ENCODE results near the gene CORO2B. TPM values are rescaled to one million over a fixed set of nuclear protein-coding genes. Genes with fewer than 3 reads are reported as not detected.

The CORO2B gene
- total and polyA plus RNA-seq, 2 experiments from 2014 or later = 1.6 to 4.6 TPM

- ATAC-seq = peak; percentile 33
- Mint-ChIP-seq H3K9me3 (no peaks in the 10 kb centered on the region), H3K4me1 (peaks cover 59% of the 10 kb centered on the region)
These were observed 416 bp upstream of the CORO2B start for GRCh38 chr15:68578175-68578979.

DNA sequence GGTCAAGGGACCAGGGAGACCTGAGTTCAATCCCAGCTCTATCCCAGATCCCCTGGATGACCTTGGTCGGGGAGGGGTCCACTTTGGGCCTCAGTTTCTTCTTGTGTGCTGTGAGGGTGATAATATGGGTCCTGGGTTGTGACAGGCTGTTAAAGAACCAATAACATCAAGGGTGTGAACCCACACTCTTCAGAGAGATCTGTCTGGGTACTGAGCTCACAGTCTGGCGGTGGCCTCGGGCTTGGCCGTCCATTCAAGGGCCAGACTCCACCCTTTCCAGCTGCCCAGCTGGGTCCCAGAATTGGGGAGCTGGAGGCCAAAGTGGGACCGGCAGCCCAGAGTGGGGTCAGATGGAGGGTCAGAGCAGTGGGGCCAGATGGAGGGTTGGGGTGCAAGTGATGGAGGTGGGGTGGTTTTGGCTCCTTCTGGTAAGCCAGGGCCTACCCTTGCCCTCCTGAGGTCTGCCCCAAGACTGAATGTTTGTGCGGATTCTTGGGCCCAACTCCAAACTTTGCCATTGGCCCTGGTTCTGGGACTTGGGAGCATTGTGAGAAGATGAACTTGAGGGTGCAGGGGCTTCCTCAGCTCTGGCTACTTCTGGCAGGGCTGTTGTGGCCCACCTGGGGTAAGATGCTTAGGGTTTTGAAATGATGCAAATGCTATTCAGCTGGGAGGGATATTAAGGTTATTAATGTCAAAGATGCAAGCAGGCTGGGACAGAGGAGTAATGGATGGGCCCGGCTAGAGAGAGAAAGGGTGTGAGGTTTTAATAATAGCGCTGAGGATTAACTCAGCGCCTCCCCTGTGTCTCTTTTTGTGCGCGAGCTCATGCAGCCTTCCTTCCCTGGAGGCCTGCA, 1.5 kb downstream of the CORO2B start:
- Mint-ChIP-seq H3K27ac (no peak overlapping the region), H3K27me3 (ENCODE audit: insufficient read depth, low read depth, poor library complexity) (peaks cover 40% of the 10 kb centered on the region), H3K4me1 (peaks cover 50% of the 10 kb centered on the region), H3K36me3 (ENCODE audit: low read depth) (no peaks in the 10 kb centered on the region; the same call in 2 of the 3 replicates), H3K4me3 (peak overlapping the region; percentile 72), H3K9me3 (no peaks in the 10 kb centered on the region)
- Histone ChIP-seq H3F3A (replicated peaks; ENCODE audit: low read depth) (0 out of 2 replicates have a peak, but pooled peaks cover 6% of the 10 kb centered on the region), H3K9me2 (ENCODE audit: insufficient read depth) (no peaks in the 10 kb centered on the region), H3K27ac (ENCODE audit: low read depth) (no peak overlapping the region), H2AFZ (peak overlapping the region; percentile 88; the same call in 1 of the 2 replicates), H3K4me2 (peak overlapping the region; percentile 78), H3K27me3 (ENCODE audit: insufficient read depth) (peaks cover 52% of the 10 kb centered on the region), H3K79me2 (replicated peaks; ENCODE audit: insufficient read depth) (no peaks in the 10 kb centered on the region), H3K4me1 (ENCODE audit: insufficient read depth) (peaks cover 26% of the 10 kb centered on the region; the same call in 1 of the 2 replicates), H3K4me3 (peak overlapping the region; percentile 84), H3K36me3 (ENCODE audit: insufficient read depth) (no peaks in the 10 kb centered on the region), H4K20me1 (replicated peaks; ENCODE audit: insufficient read depth) (no peaks in the 10 kb centered on the region)
- ATAC-seq = no peak
- DNase-seq (ENCODE audit: low spot score) = no peak
- TF ChIP-seq, protein P1, sequence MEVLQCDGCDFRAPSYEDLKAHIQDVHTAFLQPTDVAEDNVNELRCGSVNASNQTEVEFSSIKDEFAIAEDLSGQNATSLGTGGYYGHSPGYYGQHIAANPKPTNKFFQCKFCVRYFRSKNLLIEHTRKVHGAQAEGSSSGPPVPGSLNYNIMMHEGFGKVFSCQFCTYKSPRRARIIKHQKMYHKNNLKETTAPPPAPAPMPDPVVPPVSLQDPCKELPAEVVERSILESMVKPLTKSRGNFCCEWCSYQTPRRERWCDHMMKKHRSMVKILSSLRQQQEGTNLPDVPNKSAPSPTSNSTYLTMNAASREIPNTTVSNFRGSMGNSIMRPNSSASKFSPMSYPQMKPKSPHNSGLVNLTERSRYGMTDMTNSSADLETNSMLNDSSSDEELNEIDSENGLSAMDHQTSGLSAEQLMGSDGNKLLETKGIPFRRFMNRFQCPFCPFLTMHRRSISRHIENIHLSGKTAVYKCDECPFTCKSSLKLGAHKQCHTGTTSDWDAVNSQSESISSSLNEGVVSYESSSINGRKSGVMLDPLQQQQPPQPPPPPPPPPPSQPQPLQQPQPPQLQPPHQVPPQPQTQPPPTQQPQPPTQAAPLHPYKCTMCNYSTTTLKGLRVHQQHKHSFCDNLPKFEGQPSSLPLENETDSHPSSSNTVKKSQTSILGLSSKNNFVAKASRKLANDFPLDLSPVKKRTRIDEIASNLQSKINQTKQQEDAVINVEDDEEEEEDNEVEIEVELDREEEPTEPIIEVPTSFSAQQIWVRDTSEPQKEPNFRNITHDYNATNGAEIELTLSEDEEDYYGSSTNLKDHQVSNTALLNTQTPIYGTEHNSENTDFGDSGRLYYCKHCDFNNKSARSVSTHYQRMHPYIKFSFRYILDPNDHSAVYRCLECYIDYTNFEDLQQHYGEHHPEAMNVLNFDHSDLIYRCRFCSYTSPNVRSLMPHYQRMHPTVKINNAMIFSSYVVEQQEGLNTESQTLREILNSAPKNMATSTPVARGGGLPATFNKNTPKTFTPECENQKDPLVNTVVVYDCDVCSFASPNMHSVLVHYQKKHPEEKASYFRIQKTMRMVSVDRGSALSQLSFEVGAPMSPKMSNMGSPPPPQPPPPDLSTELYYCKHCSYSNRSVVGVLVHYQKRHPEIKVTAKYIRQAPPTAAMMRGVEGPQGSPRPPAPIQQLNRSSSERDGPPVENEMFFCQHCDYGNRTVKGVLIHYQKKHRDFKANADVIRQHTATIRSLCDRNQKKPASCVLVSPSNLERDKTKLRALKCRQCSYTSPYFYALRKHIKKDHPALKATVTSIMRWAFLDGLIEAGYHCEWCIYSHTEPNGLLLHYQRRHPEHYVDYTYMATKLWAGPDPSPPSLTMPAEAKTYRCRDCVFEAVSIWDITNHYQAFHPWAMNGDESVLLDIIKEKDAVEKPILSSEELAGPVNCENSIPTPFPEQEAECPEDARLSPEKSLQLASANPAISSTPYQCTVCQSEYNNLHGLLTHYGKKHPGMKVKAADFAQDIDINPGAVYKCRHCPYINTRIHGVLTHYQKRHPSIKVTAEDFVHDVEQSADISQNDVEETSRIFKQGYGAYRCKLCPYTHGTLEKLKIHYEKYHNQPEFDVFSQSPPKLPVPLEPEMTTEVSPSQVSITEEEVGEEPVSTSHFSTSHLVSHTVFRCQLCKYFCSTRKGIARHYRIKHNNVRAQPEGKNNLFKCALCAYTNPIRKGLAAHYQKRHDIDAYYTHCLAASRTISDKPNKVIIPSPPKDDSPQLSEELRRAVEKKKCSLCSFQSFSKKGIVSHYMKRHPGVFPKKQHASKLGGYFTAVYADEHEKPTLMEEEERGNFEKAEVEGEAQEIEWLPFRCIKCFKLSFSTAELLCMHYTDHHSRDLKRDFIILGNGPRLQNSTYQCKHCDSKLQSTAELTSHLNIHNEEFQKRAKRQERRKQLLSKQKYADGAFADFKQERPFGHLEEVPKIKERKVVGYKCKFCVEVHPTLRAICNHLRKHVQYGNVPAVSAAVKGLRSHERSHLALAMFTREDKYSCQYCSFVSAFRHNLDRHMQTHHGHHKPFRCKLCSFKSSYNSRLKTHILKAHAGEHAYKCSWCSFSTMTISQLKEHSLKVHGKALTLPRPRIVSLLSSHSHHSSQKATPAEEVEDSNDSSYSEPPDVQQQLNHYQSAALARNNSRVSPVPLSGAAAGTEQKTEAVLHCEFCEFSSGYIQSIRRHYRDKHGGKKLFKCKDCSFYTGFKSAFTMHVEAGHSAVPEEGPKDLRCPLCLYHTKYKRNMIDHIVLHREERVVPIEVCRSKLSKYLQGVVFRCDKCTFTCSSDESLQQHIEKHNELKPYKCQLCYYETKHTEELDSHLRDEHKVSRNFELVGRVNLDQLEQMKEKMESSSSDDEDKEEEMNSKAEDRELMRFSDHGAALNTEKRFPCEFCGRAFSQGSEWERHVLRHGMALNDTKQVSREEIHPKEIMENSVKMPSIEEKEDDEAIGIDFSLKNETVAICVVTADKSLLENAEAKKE (CRISPR knock-in tag; IDR thresholded peaks at IDR 0.05) = no peak
- TF ChIP-seq EZH2phosphoT487 (IDR thresholded peaks at IDR 0.05; ENCODE audit: unreplicated experiment) = no peak
- no peak for TF ChIP-seq STAT1 (IDR thresholded peaks at IDR 0.05; ENCODE audit: unreplicated experiment)
- no peak for TF ChIP-seq NANOG (IDR thresholded peaks at IDR 0.05; ENCODE audit: borderline replicate concordance)
- TF ChIP-seq, protein P2, sequence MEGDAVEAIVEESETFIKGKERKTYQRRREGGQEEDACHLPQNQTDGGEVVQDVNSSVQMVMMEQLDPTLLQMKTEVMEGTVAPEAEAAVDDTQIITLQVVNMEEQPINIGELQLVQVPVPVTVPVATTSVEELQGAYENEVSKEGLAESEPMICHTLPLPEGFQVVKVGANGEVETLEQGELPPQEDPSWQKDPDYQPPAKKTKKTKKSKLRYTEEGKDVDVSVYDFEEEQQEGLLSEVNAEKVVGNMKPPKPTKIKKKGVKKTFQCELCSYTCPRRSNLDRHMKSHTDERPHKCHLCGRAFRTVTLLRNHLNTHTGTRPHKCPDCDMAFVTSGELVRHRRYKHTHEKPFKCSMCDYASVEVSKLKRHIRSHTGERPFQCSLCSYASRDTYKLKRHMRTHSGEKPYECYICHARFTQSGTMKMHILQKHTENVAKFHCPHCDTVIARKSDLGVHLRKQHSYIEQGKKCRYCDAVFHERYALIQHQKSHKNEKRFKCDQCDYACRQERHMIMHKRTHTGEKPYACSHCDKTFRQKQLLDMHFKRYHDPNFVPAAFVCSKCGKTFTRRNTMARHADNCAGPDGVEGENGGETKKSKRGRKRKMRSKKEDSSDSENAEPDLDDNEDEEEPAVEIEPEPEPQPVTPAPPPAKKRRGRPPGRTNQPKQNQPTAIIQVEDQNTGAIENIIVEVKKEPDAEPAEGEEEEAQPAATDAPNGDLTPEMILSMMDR (conservative IDR thresholded peaks at IDR 0.05; ENCODE audit: low read depth in 2 of 2) = no peak

More at GRCh38 chr15:68578175-68578979, 416 bp upstream of the CORO2B start:
- Histone ChIP-seq H2AFZ (peak overlapping the region; percentile 94), H3K79me2 (replicated peaks; ENCODE audit: insufficient read depth) (no peaks in the 10 kb centered on the region), H3K36me3 (ENCODE audit: insufficient read depth) (no peaks in the 10 kb centered on the region), H3K9me2 (ENCODE audit: insufficient read depth) (no peaks in the 10 kb centered on the region), H3K27ac (ENCODE audit: low read depth) (no peak overlapping the region), H3K27me3 (ENCODE audit: insufficient read depth) (peaks cover 52% of the 10 kb centered on the region), H3K4me2 (peak overlapping the region; percentile 98), H4K20me1 (replicated peaks; ENCODE audit: insufficient read depth) (no peaks in the 10 kb centered on the region), H3F3A (replicated peaks; ENCODE audit: low read depth) (0 out of 2 replicates have a peak, but pooled peaks cover 6% of the 10 kb centered on the region), H3K4me1 (ENCODE audit: insufficient read depth) (peaks cover 33% of the 10 kb centered on the region; the same call in 1 of the 2 replicates), H3K4me3 (peak overlapping the region; percentile 84)
- H3K27me3 Mint-ChIP-seq (ENCODE audit: insufficient read depth, low read depth, poor library complexity) = peaks cover 45% of the 10 kb centered on the region
- no peak for TF ChIP-seq CREB1 (CRISPR knock-in tag; IDR thresholded peaks at IDR 0.05; ENCODE audit: low read depth)
- peak; percentile 13 for TF ChIP-seq EZH2 (IDR thresholded peaks at IDR 0.05; ENCODE audit: low read depth, unreplicated experiment)
- TF ChIP-seq, protein P2 (conservative IDR thresholded peaks at IDR 0.05; ENCODE audit: low read depth in 2 of 2) = peak in 1 of 2 experiments; percentile 31; a peak in 1 of 4 replicates
- H3K27ac Mint-ChIP-seq = no peak overlapping the region
- DNase-seq (ENCODE audit: low spot score) = peak; percentile 71
- peak overlapping the region; percentile 77 for H3K4me3 Mint-ChIP-seq
- no peaks in the 10 kb centered on the region; the same call in 2 of the 3 replicates for H3K36me3 Mint-ChIP-seq (ENCODE audit: low read depth)

Data from GM23338 (cell line).